Transverse colon (tissue), 4 donors: ENCODE results near the gene MLLT10. TPM values are rescaled to one million over a fixed set of nuclear protein-coding genes. Genes with fewer than 3 reads are reported as not detected.
A peak's percentile ranks its signal among the peaks of the same experiment; 100 is the strongest.

ENCODE experiments used
- DNase-seq: peaks from one replicate; pipeline ENCODE4 v3.0.0-alpha.2; 2019
- H3K27ac ChIP-seq, 4 donors: fragments of 200-600 bp; sonication (generic); 2 replicates each; pipeline ENCODE4 v1.5.1; 2016 to 2018; ENCODE audit warnings: inconsistent platforms in 4 of 4
- H3K27me3 ChIP-seq: fragments of 200-600 bp; sonication (generic); 2 replicates; pipeline ENCODE4 v1.5.1; 2017; ENCODE audit warnings: inconsistent platforms
- H3K36me3 ChIP-seq, 4 donors: fragments of 200-600 bp; sonication (generic); 2 replicates each; pipeline ENCODE4 v1.5.1; 2017 to 2019; ENCODE audit warnings: inconsistent platforms in 4 of 4
- H3K4me1 ChIP-seq, 4 donors: fragments of 200-600 bp; sonication (generic); 2 replicates each; pipeline ENCODE4 v1.5.1; 2017 to 2020; ENCODE audit warnings: inconsistent platforms in 4 of 4
- H3K4me3 ChIP-seq, 4 donors: fragments of 200-600 bp; sonication (generic); 1 replicate in 1 of 4; 2 replicates in 3 of 4; pipeline versions ENCODE4 v1.5.1 to v1.6.1; 2017 to 2019; ENCODE audit warnings: inconsistent platforms in 4 of 4
- H3K9me3 ChIP-seq, 2 donors: fragments of 200-600 bp; sonication (generic); 2 replicates each; pipeline ENCODE4 v1.5.1; 2017 to 2019; ENCODE audit warnings: inconsistent platforms in 2 of 2
- CTCF ChIP-seq, 5 experiments: fragments of 200-600 bp in 3 of 5; fragments of 450-650 bp in 2 of 5; sonication (generic) in 3 of 5; IDR thresholded peaks; 1 replicate in 2 of 5; 2 replicates in 3 of 5; pipeline ENCODE4 v1.5.1; 2016 to 2017; ENCODE audit warnings: antibody characterized with exemption in 5 of 5, inconsistent platforms in 3 of 5, mild to moderate bottlenecking in 2 of 5, moderate library complexity in 1 of 5
- EP300 ChIP-seq: sonication (generic); formaldehyde crosslinking; IDR thresholded peaks from one replicate; pipeline ENCODE4 v1.6.1; 2017; ENCODE audit warnings: antibody characterized with exemption, low read depth
- POLR2A ChIP-seq: fragments of 450-650 bp; IDR thresholded peaks from one replicate; pipeline ENCODE4 v1.6.1; 2016; ENCODE audit warnings: antibody characterized with exemption, mild to moderate bottlenecking, moderate library complexity
- POLR2AphosphoS5 ChIP-seq, 3 donors: sonication (generic); formaldehyde crosslinking; IDR thresholded peaks; one replicate each; pipeline ENCODE4 v1.6.1; 2016; ENCODE audit warnings: antibody characterized with exemption in 3 of 3
- WGBS, 2 donors: methylation state at CpG; one replicate each; pipeline ENCODE4 v1.1.5; 2018; ENCODE audit warnings: low coverage in 1 of 2; 5-methylcytosine and 5-hydroxymethylcytosine counted together
- in situ Hi-C, 4 donors: fragments of 200-750 bp; cut with MboI; loops; one replicate each; pipeline versions ENCODE4 v1.15.0 to v1.15.1; 2017; ENCODE audit warnings: low sequenced_read_pairs in 3 of 4, low pct_ligation_motif_present in 1 of 4, low pct_unique_long_range_greater_than_20kb in 1 of 4
- intact Hi-C: fragments of 100-400 bp; cut with DNase I; formaldehyde crosslinking; loops from one replicate; pipeline ENCODE4 v1.15.1; 2023; ENCODE audit warnings: low total_unique reads
- total RNA-seq, 4 donors: library from RNA; depleted of rRNA; stranded (reverse); fragments of >200 nt; gene quantifications; one replicate each; pipeline ENCODE4 v1.1.0, GENCODE V29; 2016

Gene MLLT10
- total RNA-seq, 4 donors from 2014 or later = 12.0 to 43.0 (median 28.5) TPM

DNA sequence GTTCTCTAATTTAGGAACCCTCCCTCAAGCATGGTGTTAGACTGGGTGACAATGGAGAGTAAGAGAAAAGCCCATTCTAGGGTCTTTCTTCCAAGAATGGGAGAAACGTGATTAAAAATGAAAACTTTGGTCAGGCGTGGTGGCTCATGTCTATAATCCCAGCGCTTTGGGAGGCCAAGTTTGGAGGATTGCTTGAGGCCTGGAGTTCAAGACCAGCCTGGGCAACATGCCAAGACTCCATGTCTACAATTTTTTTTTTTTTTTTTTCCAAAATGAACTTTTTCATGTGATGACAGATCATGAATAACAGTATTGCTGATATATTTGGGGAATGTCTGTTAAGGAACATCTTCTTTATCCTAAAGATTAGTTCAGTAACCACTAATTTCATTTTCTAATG is 194.6 kb downstream of the MLLT10 start:
- no peaks in the 10 kb centered on the region for H3K27me3 ChIP-seq
- WGBS, 2 donors = 82 to 92% methylated on average over 3 of the region's 3 CpGs
- no peak overlapping the region for H3K4me3 ChIP-seq
- H3K27ac ChIP-seq = no peak overlapping the region
- peaks cover 12 to 34% (median 24%) of the 10 kb centered on the region in 4 donors for H3K4me1 ChIP-seq
- no peak for DNase-seq
- intact Hi-C loops (no loop called here), in situ Hi-C loops (loop anchor here in 2 of 4 donors (10.0 to 25.0 kb wide), 3 partner anchors 224 to 441 kb away; no protein-coding TSS in a partner anchor)
- peaks cover 0 to 2% (median 0%) of the 10 kb centered on the region in 4 donors for H3K36me3 ChIP-seq
- TF ChIP-seq POLR2AphosphoS5 (IDR thresholded peaks at IDR 0.05) = no peak
- no peak for TF ChIP-seq CTCF (IDR thresholded peaks at IDR 0.05)
- TF ChIP-seq POLR2A = no peak
- no peak for TF ChIP-seq EP300
- H3K9me3 ChIP-seq = no peaks in the 10 kb centered on the region

DNA sequence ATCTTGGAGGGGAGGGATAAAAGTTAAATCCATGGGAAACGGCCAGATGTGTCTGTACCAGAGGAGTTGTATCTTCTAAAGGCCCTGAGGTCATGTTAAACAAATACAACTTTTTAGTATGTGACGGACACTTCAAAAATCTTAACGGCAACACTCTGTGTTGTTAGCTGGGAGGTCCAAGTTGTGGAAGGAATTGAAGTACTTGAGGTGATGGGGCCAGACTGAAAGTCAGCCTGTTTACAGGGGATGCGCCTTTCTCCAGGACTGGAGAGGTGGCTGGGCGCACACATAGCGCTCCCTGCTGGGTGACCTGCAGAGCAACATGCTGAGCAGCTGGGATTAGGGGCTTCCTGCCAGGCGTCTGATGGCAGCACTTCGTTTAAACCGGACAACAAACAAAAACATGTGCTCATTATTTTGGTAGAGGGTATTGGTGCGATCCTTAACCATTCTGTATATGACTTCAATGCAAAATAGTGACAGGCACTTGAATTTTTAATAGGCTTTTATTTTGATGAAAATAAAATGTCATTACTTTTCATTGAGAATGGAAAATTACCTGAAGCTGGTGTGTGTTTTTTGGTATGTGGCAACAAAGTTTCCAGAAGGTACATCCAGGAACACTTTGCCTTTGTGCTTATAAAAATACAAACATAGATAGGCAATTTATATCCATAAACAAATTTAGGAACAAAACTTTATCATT is 198.2 kb downstream of the MLLT10 start:
- DNase-seq = peak; percentile 26

GRCh38 chr10:21733710-21734109 is 199.7 kb downstream of the MLLT10 start:
- Histone ChIP-seq H3K4me1 (no peaks in the 10 kb centered on the region), H3K4me3 (no peak overlapping the region), H3K9me3 (no peaks in the 10 kb centered on the region), H3K27ac (no peak overlapping the region), H3K36me3 (peaks cover 0 to 7% (median 2%) of the 10 kb centered on the region in 4 donors), H3K27me3 (no peaks in the 10 kb centered on the region)
- TF ChIP-seq POLR2A (no peak), CTCF (IDR thresholded peaks at IDR 0.05) (no peak), EP300 (no peak), POLR2AphosphoS5 (IDR thresholded peaks at IDR 0.05) (no peak)
- DNase-seq = no peak
- WGBS, 2 donors = 84 to 100% methylated on average over 1 to 6 of the region's 6 CpGs
- intact Hi-C loops (loop anchor here (5.0 kb wide), 1 partner anchor 236 kb away; no protein-coding TSS in a partner anchor), in situ Hi-C loops (loop anchor here (10.0 to 25.0 kb wide), 3 partner anchors 239 to 449 kb away; no protein-coding TSS in a partner anchor)

More for the DNA sequence above, 198.2 kb downstream of the MLLT10 start:
- Histone ChIP-seq H3K36me3 (peaks cover 0 to 7% (median 2%) of the 10 kb centered on the region in 4 donors), H3K4me1 (peaks cover 0 to 11% (median 5%) of the 10 kb centered on the region in 4 donors), H3K27ac (no peak overlapping the region), H3K27me3 (no peaks in the 10 kb centered on the region), H3K4me3 (no peak overlapping the region), H3K9me3 (no peaks in the 10 kb centered on the region)
- intact Hi-C loops (loop anchor here (5.0 kb wide), 1 partner anchor 235 kb away; no protein-coding TSS in a partner anchor), in situ Hi-C loops (loop anchor here (10.0 to 25.0 kb wide), 3 partner anchors 237 to 447 kb away; no protein-coding TSS in a partner anchor)
- peak; percentile 46 to 68 (median 56) for TF ChIP-seq CTCF (IDR thresholded peaks at IDR 0.05)
- no peak for TF ChIP-seq POLR2A
- 41 to 67% methylated on average over 7 to 10 of the region's 10 CpGs for WGBS, 2 donors

GRCh38 chr10:21737106-21737505 is 203.1 kb downstream of the MLLT10 start:
- no peak for TF ChIP-seq POLR2AphosphoS5 (IDR thresholded peaks at IDR 0.05)
- TF ChIP-seq CTCF (IDR thresholded peaks at IDR 0.05) = no peak
- no peak for TF ChIP-seq POLR2A
- no peak for TF ChIP-seq EP300
- no peak overlapping the region for H3K4me3 ChIP-seq
- H3K4me1 ChIP-seq = no peaks in the 10 kb centered on the region
- 64 to 81% methylated on average over 4 of the region's 4 CpGs for WGBS, 2 donors
- intact Hi-C loops = no loop called here
- no peak overlapping the region for H3K27ac ChIP-seq
- no peak for DNase-seq
- in situ Hi-C loops = loop anchor here (10.0 to 25.0 kb wide), 3 partner anchors 242 to 452 kb away; no protein-coding TSS in a partner anchor
- H3K36me3 ChIP-seq = peaks cover 0 to 22% (median 10%) of the 10 kb centered on the region in 4 donors
- no peaks in the 10 kb centered on the region for H3K9me3 ChIP-seq
- H3K27me3 ChIP-seq = no peaks in the 10 kb centered on the region
